Measurements from ENCODE around the gene JMJD8.

GRCh38 chr16:694187-694862, 10.2 kb upstream of the JMJD8 start:
- TF ChIP-seq GATA2 (IDR thresholded peaks at IDR 0.05; ENCODE audit: low read depth, low read length) (no peak), GATA3 (IDR thresholded peaks at IDR 0.05; ENCODE audit: low read depth, low read length) (no peak)

Data from SH-SY5Y (cell line).